Lower leg skin (tissue), 4 donors: ENCODE results near the gene SLC13A2. TPM values are rescaled to one million over a fixed set of nuclear protein-coding genes. Genes with fewer than 3 reads are reported as not detected.

Experiments
- DNase-seq, 2 donors: peaks; one replicate each; pipeline ENCODE4 v3.0.0-alpha.2; 2019; ENCODE audit warnings: low spot score in 2 of 2
- H3K4me3 ChIP-seq: fragments of 200-600 bp; sonication (generic); 2 replicates; pipeline ENCODE4 v1.5.1; 2017; ENCODE audit warnings: mild to moderate bottlenecking, low read depth; ENCODE audit not compliant: poor library complexity, severe bottlenecking
- CTCF ChIP-seq, 3 donors: fragments of 450-650 bp; IDR thresholded peaks; one replicate each; pipeline ENCODE4 v1.5.1; 2016; ENCODE audit warnings: antibody characterized with exemption in 3 of 3, mild to moderate bottlenecking in 3 of 3, moderate library complexity in 2 of 3
- POLR2A ChIP-seq, 2 donors: fragments of 450-650 bp; IDR thresholded peaks; one replicate each; pipeline ENCODE4 v1.6.1; 2016 to 2017; ENCODE audit warnings: antibody characterized with exemption in 2 of 2, mild to moderate bottlenecking in 1 of 2, moderate library complexity in 1 of 2
- WGBS, 2 donors: methylation state at CpG; one replicate each; pipeline ENCODE4 v1.1.5; 2018; 5-methylcytosine and 5-hydroxymethylcytosine counted together
- intact Hi-C: fragments of 100-400 bp; cut with DNase I; formaldehyde crosslinking; loops from one replicate; pipeline ENCODE4 v1.15.0; 2023; ENCODE audit warnings: low total_unique reads
- total RNA-seq, 4 donors: library from RNA; depleted of rRNA; stranded (reverse); fragments of >200 nt; gene quantifications; one replicate each; pipeline ENCODE4 v1.1.0, GENCODE V29; 2016

The SLC13A2 gene
- total RNA-seq, 4 donors from 2014 or later = 1.2 to 13.2 (median 9.8) TPM

DNA sequence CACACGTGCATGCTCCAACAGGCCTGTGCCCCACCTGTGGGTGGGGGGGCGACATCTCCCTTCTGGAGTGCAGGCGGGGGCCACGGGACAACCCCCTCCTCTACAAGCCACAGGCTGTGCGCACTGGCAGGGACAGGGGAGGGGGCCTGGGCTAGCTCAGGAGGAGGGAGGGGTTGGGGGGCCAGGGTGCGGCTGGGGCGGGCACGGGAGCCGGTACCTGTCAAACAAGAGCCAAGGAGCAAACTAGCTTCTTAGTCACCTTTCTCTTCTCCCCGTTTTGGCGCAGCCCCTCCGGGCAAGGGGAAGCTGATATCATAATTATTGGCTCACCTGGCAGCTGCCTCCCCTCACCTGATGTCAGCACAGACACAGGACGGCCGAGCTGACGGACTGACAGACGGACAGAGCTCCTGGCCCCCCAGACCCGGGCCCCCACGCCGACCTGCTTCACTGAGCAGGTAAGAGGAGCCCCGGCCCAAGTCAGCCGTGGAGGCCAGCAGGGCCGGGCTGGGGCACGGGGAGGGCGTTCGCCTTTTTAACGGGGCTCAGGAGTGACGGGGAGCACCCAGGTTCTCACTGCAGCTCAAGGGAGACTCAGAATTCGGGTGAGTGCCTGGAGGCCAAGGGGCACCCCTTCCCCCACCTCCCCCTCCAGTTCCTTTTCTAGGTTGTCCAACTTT is 32.7 kb downstream of the SLC13A2 start, which contains the start of gene FOXN1:
Gene FOXN1 (plus strand): TSS at position 363 of the 680 bp plus-strand sequence. CDS start 17,622 bp downstream, outside the sequence.
- 36 to 37% methylated on average over 12 to 28 of the region's 28 CpGs for WGBS, 2 donors

DNA sequence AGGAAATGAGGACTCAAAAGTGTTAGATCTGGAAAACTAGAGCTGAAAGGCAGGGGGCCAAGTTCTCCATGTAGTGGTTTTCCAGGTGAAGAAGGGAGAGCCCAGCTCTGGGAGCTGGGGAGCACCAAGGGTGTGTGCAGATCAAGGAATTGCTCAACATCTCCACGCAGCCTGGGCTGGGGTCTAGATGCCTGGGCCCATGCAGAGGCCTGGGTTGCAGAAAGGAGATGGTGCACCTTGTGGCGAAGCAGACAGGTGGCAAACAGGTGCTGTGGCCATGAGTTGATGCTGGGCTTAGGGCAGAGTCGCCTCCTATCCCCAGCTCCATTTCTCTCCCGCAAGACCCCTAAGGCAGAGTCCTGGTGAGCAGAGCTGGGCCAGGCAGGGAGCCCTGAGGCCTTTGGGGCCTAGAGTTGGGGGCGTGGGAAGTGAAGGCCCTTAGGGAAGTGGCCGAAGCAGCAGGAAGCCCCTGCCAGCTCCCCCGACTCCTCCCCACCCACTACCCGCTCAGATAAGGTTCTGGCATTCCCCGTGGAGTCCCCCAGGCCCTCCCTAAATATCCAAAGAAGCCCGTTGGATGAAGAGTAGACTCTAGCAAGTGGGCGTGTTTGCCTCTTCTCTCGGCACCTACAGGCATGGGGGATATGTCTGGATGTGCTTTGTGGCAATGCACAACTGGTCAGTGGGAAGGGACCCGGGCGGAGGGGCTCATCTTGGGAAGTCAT is 33.5 kb downstream of the SLC13A2 start:
- intact Hi-C loops = no loop called here
- 55 to 64% methylated on average over 14 of the region's 14 CpGs for WGBS, 2 donors
- no peak overlapping the region for H3K4me3 ChIP-seq
- no peak for DNase-seq
- TF ChIP-seq CTCF (IDR thresholded peaks at IDR 0.05) (no peak), POLR2A (IDR thresholded peaks at IDR 0.05) (no peak)

More for the DNA sequence above, 32.7 kb downstream of the SLC13A2 start, which contains the start of gene FOXN1:
- TF ChIP-seq CTCF (IDR thresholded peaks at IDR 0.05) (no peak), POLR2A (IDR thresholded peaks at IDR 0.05) (no peak)
- DNase-seq = no peak
- intact Hi-C loops = no loop called here
- no peak within 1 kb of the TSS for H3K4me3 ChIP-seq

DNA sequence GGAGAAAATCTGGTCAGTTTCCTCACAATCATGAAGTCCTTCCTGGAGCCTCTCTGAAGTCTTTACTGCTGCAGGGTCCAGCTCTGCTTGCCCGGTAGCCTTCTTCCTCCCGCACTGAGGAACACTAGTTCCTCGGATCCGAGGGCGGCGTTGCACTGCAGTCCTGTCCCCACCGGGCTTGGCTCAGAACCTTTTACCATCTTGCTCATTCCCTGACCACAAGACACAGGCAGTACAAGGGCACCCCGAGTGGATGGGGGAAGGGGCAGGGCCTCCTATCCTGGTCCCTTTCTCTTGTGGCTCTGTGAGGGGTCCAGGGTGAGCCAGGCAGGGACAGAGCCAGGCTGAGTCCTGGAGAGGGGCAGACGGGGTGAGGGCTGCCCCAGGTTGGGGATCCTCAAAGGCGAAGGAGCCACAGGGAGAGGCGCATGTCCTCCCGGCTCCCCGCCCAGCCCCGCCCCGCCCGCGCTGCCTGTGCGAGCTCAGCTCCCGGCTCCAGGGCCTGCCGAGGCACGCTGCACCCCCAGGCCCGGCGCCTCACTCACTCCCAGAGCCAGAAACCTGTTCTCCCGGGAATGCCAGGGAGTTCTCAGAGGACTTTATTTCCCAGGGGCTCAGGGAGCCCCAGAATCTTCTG is 34.2 kb downstream of the SLC13A2 start:
- DNase-seq = no peak
- 31 to 37% methylated on average over 14 to 17 of the region's 24 CpGs for WGBS, 2 donors
- intact Hi-C loops = no loop called here
- no peak overlapping the region for H3K4me3 ChIP-seq
- TF ChIP-seq CTCF (IDR thresholded peaks at IDR 0.05) = no peak
- TF ChIP-seq POLR2A (IDR thresholded peaks at IDR 0.05) = no peak

GRCh38 chr17:28508211-28508724 is 34.8 kb downstream of the SLC13A2 start:
- intact Hi-C loops = no loop called here
- no peak overlapping the region for H3K4me3 ChIP-seq
- DNase-seq = no peak
- 45 to 55% methylated on average over 11 of the region's 11 CpGs for WGBS, 2 donors
- TF ChIP-seq CTCF (IDR thresholded peaks at IDR 0.05) (no peak), POLR2A (IDR thresholded peaks at IDR 0.05) (no peak)

DNA sequence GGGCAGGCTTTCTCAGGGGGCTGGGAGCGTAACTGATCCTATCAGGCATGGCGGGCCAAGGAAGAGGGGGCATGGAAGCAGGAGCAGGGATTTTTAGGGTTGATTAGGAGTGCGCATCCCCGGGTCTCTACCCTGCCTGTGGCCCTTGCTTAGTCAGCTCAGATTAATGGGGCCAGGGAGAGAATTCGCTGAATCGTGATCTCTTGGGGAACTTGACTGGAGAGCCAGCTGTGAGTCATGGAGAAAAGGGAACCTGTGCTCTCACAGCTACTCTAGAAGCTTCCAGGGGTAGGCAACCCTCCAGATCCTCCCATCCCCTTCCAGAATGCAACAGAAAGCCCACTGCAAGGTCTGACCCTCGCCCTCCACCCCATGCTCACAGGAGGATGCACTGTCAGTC is 36.3 kb downstream of the SLC13A2 start:
- intact Hi-C loops = no loop called here
- H3K4me3 ChIP-seq = no peak overlapping the region
- no peak for DNase-seq
- TF ChIP-seq CTCF (IDR thresholded peaks at IDR 0.05) (no peak), POLR2A (IDR thresholded peaks at IDR 0.05) (no peak)
- WGBS, 2 donors = 66% methylated on average over 7 of the region's 7 CpGs
